Activated T-cell treated with anti-CD3 and anti-CD28 coated beads, Interleukin-2, amount 50 U/mL, for 4 hours (primary cell): ENCODE measurements around the gene PRKD3. TPM values are rescaled to one million over a fixed set of nuclear protein-coding genes. Genes with fewer than 3 reads are reported as not detected.
A peak's percentile ranks its signal among the peaks of the same experiment; 100 is the strongest.
"Not testable (repeated sequence)": the region's sequence is repeated elsewhere in the genome, so short reads cannot be mapped to it uniquely, and the experiment has no call there.

Experiments
- ATAC-seq, 2 donors: fragments of 200-7000 bp; cut with Tn5 transposase; one replicate each; pipeline ENCODE4 v1.10.0; 2021
- DNase-seq: peaks from one replicate; pipeline ENCODE4 v3.0.0-alpha.2; 2020
- H3K27me3 Mint-ChIP-seq: one replicate; pipeline ENCODE4 v1.8.0; 2021; ENCODE audit warnings: low read depth, mixed read lengths
- H3K36me3 Mint-ChIP-seq: one replicate; pipeline ENCODE4 v1.8.0; 2022; ENCODE audit warnings: mixed read lengths; ENCODE audit not compliant: insufficient read depth
- H3K4me1 Mint-ChIP-seq: one replicate; pipeline ENCODE4 v1.8.0; 2021; ENCODE audit warnings: low read depth, mixed read lengths
- H3K4me3 Mint-ChIP-seq: one replicate; pipeline ENCODE4 v1.8.0; 2021; ENCODE audit warnings: mild to moderate bottlenecking, moderate library complexity, mixed read lengths
- H3K9me3 Mint-ChIP-seq: one replicate; pipeline ENCODE4 v1.8.0; 2021; ENCODE audit warnings: mixed read lengths
- total RNA-seq, 3 donors: library from RNA; stranded (reverse); gene quantifications; one replicate each; pipeline ENCODE4 v1.2.1, GENCODE V29; 2021

The PRKD3 gene
- total RNA-seq, 3 donors from 2014 or later: 39.8 to 66.9 (median 48.4) TPM

DNA sequence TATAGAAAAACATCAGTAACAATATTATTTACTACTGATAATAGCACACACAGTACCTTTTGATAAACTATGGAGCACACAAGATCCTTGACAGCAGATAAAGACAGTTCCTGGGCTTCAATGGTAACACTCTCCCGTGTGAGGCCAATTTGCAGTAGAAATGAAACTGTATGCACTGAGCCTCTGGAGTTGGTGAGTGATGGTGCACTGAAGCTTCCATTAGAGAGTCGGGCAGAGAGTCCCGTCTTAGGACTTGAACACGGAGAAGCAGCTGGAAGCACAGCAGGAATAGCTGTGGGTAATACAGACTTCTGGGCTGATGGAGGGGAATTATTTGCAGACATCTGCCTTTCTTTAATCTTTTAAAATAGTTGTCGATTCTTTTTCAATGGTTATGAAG is 8.5 kb downstream of the PRKD3 start:
- Mint-ChIP-seq H3K4me3 (peak overlapping the region; percentile 16), H3K36me3 (peaks cover 19% of the 10 kb centered on the region), H3K4me1 (peaks cover 57% of the 10 kb centered on the region), H3K9me3 (no peaks in the 10 kb centered on the region), H3K27me3 (no peaks in the 10 kb centered on the region)
- no peak for DNase-seq
- no peak for ATAC-seq

- ATAC-seq: no peak
- Mint-ChIP-seq H3K27me3 (no peaks in the 10 kb centered on the region), H3K4me3 (no peak overlapping the region), H3K36me3 (peaks cover 22% of the 10 kb centered on the region), H3K4me1 (peaks cover 64% of the 10 kb centered on the region), H3K9me3 (no peaks in the 10 kb centered on the region)
- no peak for DNase-seq
These were observed 9.3 kb downstream of the PRKD3 start for GRCh38 chr2:37315364-37315763.

- Mint-ChIP-seq H3K36me3 (peaks cover 7% of the 10 kb centered on the region), H3K4me1 (peaks cover 29% of the 10 kb centered on the region), H3K4me3 (no peak overlapping the region), H3K27me3 (no peaks in the 10 kb centered on the region), H3K9me3 (no peaks in the 10 kb centered on the region)
- ATAC-seq: no peak
- no peak for DNase-seq
These were observed 17.1 kb downstream of the PRKD3 start for GRCh38 chr2:37307500-37307899.

- Mint-ChIP-seq H3K4me3 (no peak overlapping the region), H3K36me3 (peaks cover 12% of the 10 kb centered on the region), H3K4me1 (peaks cover 25% of the 10 kb centered on the region), H3K9me3 (no peaks in the 10 kb centered on the region), H3K27me3 (no peaks in the 10 kb centered on the region)
- DNase-seq: no peak
- ATAC-seq: no peak
These were observed 18.6 kb downstream of the PRKD3 start for GRCh38 chr2:37306024-37306423.

GRCh38 chr2:37302701-37303252 is 21.9 kb downstream of the PRKD3 start:
- no peaks in the 10 kb centered on the region for H3K9me3 Mint-ChIP-seq
- ATAC-seq (no peak), DNase-seq (no peak)
- no peak overlapping the region for H3K4me3 Mint-ChIP-seq
- peaks cover 12% of the 10 kb centered on the region for H3K36me3 Mint-ChIP-seq
- H3K27me3 Mint-ChIP-seq: no peaks in the 10 kb centered on the region
- H3K4me1 Mint-ChIP-seq: peaks cover 30% of the 10 kb centered on the region

DNA sequence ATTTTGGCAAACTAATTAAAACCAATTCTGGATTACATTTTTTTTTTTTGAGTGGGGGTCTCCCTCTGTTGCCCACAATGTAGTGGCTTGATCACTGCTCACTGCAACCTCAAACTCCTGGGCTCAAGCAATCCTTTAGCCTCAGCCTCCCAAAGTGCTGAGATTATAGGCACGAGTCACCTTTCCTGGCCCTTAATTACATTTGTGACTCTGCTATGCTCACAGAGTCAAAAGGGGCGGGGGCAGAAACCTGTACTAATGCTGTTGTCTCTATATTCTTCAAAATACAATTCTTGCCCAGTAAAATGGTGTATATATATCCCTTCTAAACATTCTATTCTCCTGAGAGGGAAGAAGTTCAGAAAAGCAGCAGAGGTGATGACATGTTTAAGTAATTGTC is 23.2 kb downstream of the PRKD3 start:
- DNase-seq (no peak), ATAC-seq (no peak)
- no peak overlapping the region for H3K4me3 Mint-ChIP-seq
- H3K27me3 Mint-ChIP-seq: no peaks in the 10 kb centered on the region
- H3K4me1 Mint-ChIP-seq: peaks cover 31% of the 10 kb centered on the region
- H3K9me3 Mint-ChIP-seq: no peaks in the 10 kb centered on the region
- peaks cover 12% of the 10 kb centered on the region for H3K36me3 Mint-ChIP-seq

DNA sequence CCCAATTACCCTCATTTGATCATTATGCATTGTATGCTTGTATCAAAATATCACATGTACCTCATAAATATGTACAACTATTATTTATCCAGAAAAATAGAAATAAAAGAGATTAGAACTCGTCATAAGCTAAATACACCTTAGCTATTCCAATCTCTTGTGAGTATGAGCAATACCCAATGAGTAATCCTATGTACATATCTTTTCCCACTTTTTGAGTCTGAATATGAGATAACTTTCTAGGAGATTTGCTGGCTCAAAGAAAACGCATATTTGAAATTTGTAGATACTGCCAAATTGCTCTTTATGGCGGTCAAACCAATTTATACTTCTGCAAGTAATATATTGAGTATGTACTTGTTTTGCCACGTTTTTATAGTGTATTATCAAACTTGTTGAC is 24.1 kb downstream of the PRKD3 start:
- ATAC-seq (no peak), DNase-seq (no peak)
- no peak overlapping the region for H3K4me3 Mint-ChIP-seq
- H3K27me3 Mint-ChIP-seq: no peaks in the 10 kb centered on the region
- peaks cover 30% of the 10 kb centered on the region for H3K4me1 Mint-ChIP-seq
- no peaks in the 10 kb centered on the region for H3K9me3 Mint-ChIP-seq
- peaks cover 12% of the 10 kb centered on the region for H3K36me3 Mint-ChIP-seq

GRCh38 chr2:37300146-37300545 is 24.5 kb downstream of the PRKD3 start:
- ATAC-seq (no peak), DNase-seq (no peak)
- H3K9me3 Mint-ChIP-seq: no peaks in the 10 kb centered on the region
- H3K27me3 Mint-ChIP-seq: no peaks in the 10 kb centered on the region
- H3K4me3 Mint-ChIP-seq: no peak overlapping the region
- H3K36me3 Mint-ChIP-seq: peaks cover 12% of the 10 kb centered on the region
- peaks cover 29% of the 10 kb centered on the region for H3K4me1 Mint-ChIP-seq

- DNase-seq (no peak), ATAC-seq (no peak)
- peaks cover 27% of the 10 kb centered on the region for H3K4me1 Mint-ChIP-seq
- H3K27me3 Mint-ChIP-seq: no peaks in the 10 kb centered on the region
- no peaks in the 10 kb centered on the region for H3K9me3 Mint-ChIP-seq
- H3K36me3 Mint-ChIP-seq: peaks cover 12% of the 10 kb centered on the region
- H3K4me3 Mint-ChIP-seq: no peak overlapping the region
These were observed 27.0 kb downstream of the PRKD3 start for GRCh38 chr2:37297632-37298031.

- Mint-ChIP-seq H3K4me1 (peaks cover 21% of the 10 kb centered on the region), H3K36me3 (peaks cover 20% of the 10 kb centered on the region), H3K4me3 (no peak overlapping the region), H3K9me3 (no peaks in the 10 kb centered on the region), H3K27me3 (no peaks in the 10 kb centered on the region)
- ATAC-seq (no peak), DNase-seq (no peak)
These were observed 29.1 kb downstream of the PRKD3 start for GRCh38 chr2:37295469-37296073.

GRCh38 chr2:37294858-37295257 is 29.8 kb downstream of the PRKD3 start:
- H3K4me3 Mint-ChIP-seq, DNase-seq, H3K27me3 Mint-ChIP-seq, H3K9me3 Mint-ChIP-seq, ATAC-seq: not testable (repeated sequence)
- H3K36me3 Mint-ChIP-seq: peaks cover 18% of the 10 kb centered on the region
- peaks cover 16% of the 10 kb centered on the region for H3K4me1 Mint-ChIP-seq

GRCh38 chr2:37291680-37292079 is 33.0 kb downstream of the PRKD3 start:
- DNase-seq (no peak), ATAC-seq (no peak)
- Mint-ChIP-seq H3K27me3 (no peaks in the 10 kb centered on the region), H3K36me3 (peaks cover 27% of the 10 kb centered on the region), H3K9me3 (no peaks in the 10 kb centered on the region), H3K4me3 (no peak overlapping the region), H3K4me1 (peaks cover 3% of the 10 kb centered on the region)

GRCh38 chr2:37287966-37288365 is 36.7 kb downstream of the PRKD3 start:
- peak; percentile 12 for DNase-seq

DNA sequence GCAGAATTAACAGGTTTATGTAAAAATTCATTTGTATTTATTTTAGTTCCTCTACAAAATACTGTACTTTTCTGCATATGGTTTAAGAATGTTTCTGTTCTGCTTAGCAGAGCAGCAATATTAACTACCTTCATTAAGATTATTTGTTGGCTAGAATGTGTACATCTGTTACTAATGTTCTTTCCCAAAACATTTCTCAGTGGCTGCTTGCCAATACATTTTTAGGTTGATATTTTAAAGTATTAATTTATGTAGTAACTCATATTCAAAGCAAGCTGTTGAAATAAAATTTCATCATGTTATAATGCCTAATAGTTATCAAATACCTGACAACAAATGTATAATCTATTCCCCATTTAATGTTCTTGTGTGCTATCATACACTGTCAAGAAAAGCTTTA is 40.3 kb downstream of the PRKD3 start:
- H3K36me3 Mint-ChIP-seq: peaks cover 27% of the 10 kb centered on the region

More at GRCh38 chr2:37287966-37288365, 36.7 kb downstream of the PRKD3 start:
- H3K4me1 Mint-ChIP-seq: no peaks in the 10 kb centered on the region
- ATAC-seq: no peak
- no peak overlapping the region for H3K4me3 Mint-ChIP-seq
- H3K36me3 Mint-ChIP-seq: peaks cover 28% of the 10 kb centered on the region
- no peaks in the 10 kb centered on the region for H3K9me3 Mint-ChIP-seq
- H3K27me3 Mint-ChIP-seq: no peaks in the 10 kb centered on the region

GRCh38 chr2:37283207-37283606 is 41.4 kb downstream of the PRKD3 start:
- ATAC-seq (no peak), DNase-seq (no peak)
- Mint-ChIP-seq H3K9me3 (no peaks in the 10 kb centered on the region), H3K27me3 (no peaks in the 10 kb centered on the region), H3K4me3 (no peak overlapping the region), H3K4me1 (no peaks in the 10 kb centered on the region), H3K36me3 (peaks cover 26% of the 10 kb centered on the region)

More for the DNA sequence above, 40.3 kb downstream of the PRKD3 start:
- H3K9me3 Mint-ChIP-seq: no peaks in the 10 kb centered on the region
- DNase-seq (no peak), ATAC-seq (no peak)
- no peak overlapping the region for H3K4me3 Mint-ChIP-seq
- no peaks in the 10 kb centered on the region for H3K27me3 Mint-ChIP-seq
- no peaks in the 10 kb centered on the region for H3K4me1 Mint-ChIP-seq
